ENCODE results near the gene SAMD11.

Gene SAMD11

GRCh38 chr1:962381-963300 is 38.9 kb downstream of the SAMD11 start:
- no peak for DNase-seq (ENCODE audit: low read depth in 1 of 2, low spot score in 1 of 2)

- no peak for DNase-seq (ENCODE audit: low read depth in 1 of 2, low spot score in 1 of 2)
Observed at GRCh38 chr1:963301-963651, 39.6 kb downstream of the SAMD11 start.

GRCh38 chr1:963746-964525 is 40.2 kb downstream of the SAMD11 start:
- DNase-seq (ENCODE audit: low read depth in 1 of 2, low spot score in 1 of 2), result no peak

- DNase-seq (ENCODE audit: low read depth in 1 of 2, low spot score in 1 of 2), result no peak
Observed at GRCh38 chr1:964691-965525, 41.2 kb downstream of the SAMD11 start.

GRCh38 chr1:965526-966134 is 41.9 kb downstream of the SAMD11 start:
- DNase-seq (ENCODE audit: low read depth in 1 of 2, low spot score in 1 of 2), result no peak

- DNase-seq (ENCODE audit: low read depth in 1 of 2, low spot score in 1 of 2), result no peak
Observed at GRCh38 chr1:966135-966703, 42.5 kb downstream of the SAMD11 start, which contains the start of gene PLEKHN1. PLEKHN1 (plus strand) TSS chr1:966482; CDS start chr1:966532, 50 bp downstream.

GRCh38 chr1:966704-967300 is 43.1 kb downstream of the SAMD11 start:
- peak; percentile 64 to 71 for DNase-seq (ENCODE audit: low read depth in 1 of 2, low spot score in 1 of 2)

GRCh38 chr1:967466-968343 is 44.0 kb downstream of the SAMD11 start:
- DNase-seq (ENCODE audit: low read depth in 1 of 2, low spot score in 1 of 2), result no peak

GRCh38 chr1:969260-969855 is 45.6 kb downstream of the SAMD11 start:
- no peak for DNase-seq (ENCODE audit: low read depth in 1 of 2, low spot score in 1 of 2)

GRCh38 chr1:970242-970972 is 46.7 kb downstream of the SAMD11 start:
- DNase-seq (ENCODE audit: low read depth in 1 of 2, low spot score in 1 of 2), result no peak

GRCh38 chr1:970973-971730 is 47.4 kb downstream of the SAMD11 start:
- DNase-seq (ENCODE audit: low read depth in 1 of 2, low spot score in 1 of 2), result no peak

GRCh38 chr1:971751-972506 is 48.2 kb downstream of the SAMD11 start:
- DNase-seq (ENCODE audit: low read depth in 1 of 2, low spot score in 1 of 2), result no peak

- DNase-seq (ENCODE audit: low read depth in 1 of 2, low spot score in 1 of 2), result no peak
Observed at GRCh38 chr1:972726-973458, 49.2 kb downstream of the SAMD11 start.

- DNase-seq (ENCODE audit: low read depth in 1 of 2, low spot score in 1 of 2), result no peak
Observed at GRCh38 chr1:973459-974292, 50.0 kb downstream of the SAMD11 start.

GRCh38 chr1:974293-974640 is 50.5 kb downstream of the SAMD11 start:
- no peak for DNase-seq (ENCODE audit: low read depth in 1 of 2, low spot score in 1 of 2)

Measured in activated T-helper 1 cell treated with anti-CD3 and anti-CD28 coated beads, Interleukin-2, amount 50 U/mL, for 16 hours (primary cell).